ENCODE results near the gene SP100. TPM values are rescaled to one million over a fixed set of nuclear protein-coding genes. Genes with fewer than 3 reads are reported as not detected.

SP100 gene
- total RNA-seq, 4 donors from 2014 or later, result 70.1 to 102 (median 92.5) TPM

DNA sequence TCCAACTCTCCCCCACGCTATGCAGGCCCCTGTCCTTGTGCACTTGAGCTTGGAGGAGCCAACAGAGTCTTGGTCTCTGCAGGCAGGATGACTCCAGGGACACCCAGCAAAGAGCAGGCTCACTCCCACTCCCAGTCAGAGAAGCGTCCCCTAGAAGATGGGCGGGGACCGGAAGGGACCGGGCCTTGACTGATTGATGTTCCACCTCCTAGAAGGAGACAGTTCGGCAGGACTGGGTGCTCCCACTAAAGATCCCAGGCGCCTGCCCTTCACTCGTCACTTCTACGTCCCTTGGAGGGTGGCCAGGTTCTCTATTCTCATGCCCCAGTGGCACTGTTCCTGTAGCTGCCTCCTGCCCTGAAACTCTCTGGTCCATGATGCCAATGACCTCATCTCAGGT, 3.2 kb upstream of the SP100 start:
- peak overlapping the region in 1 of 2 donors; percentile 64 for H3K4me3 ChIP-seq
- TF ChIP-seq POLR2AphosphoS5 (IDR thresholded peaks at IDR 0.05) (no peak), POLR2A (IDR thresholded peaks at IDR 0.05) (no peak), EP300 (IDR thresholded peaks at IDR 0.05) (no peak)
- TF ChIP-seq, protein P1, sequence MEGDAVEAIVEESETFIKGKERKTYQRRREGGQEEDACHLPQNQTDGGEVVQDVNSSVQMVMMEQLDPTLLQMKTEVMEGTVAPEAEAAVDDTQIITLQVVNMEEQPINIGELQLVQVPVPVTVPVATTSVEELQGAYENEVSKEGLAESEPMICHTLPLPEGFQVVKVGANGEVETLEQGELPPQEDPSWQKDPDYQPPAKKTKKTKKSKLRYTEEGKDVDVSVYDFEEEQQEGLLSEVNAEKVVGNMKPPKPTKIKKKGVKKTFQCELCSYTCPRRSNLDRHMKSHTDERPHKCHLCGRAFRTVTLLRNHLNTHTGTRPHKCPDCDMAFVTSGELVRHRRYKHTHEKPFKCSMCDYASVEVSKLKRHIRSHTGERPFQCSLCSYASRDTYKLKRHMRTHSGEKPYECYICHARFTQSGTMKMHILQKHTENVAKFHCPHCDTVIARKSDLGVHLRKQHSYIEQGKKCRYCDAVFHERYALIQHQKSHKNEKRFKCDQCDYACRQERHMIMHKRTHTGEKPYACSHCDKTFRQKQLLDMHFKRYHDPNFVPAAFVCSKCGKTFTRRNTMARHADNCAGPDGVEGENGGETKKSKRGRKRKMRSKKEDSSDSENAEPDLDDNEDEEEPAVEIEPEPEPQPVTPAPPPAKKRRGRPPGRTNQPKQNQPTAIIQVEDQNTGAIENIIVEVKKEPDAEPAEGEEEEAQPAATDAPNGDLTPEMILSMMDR (IDR thresholded peaks at IDR 0.05), result no peak
- H3K4me1 ChIP-seq, result peaks cover 4 to 59% (median 29%) of the 10 kb centered on the region in 3 donors
- no peaks in the 10 kb centered on the region for H3K27me3 ChIP-seq
- no peaks in the 10 kb centered on the region for H3K36me3 ChIP-seq
- no peak overlapping the region for H3K27ac ChIP-seq
- ATAC-seq, result no peak
- WGBS, 2 donors (ENCODE audit: low coverage in 1 of 2), result 92% methylated on average over 7 of the region's 9 CpGs; no CpG with 5 or more reads in 1 of the 2 donors
- no peaks in the 10 kb centered on the region for H3K9me3 ChIP-seq

DNA sequence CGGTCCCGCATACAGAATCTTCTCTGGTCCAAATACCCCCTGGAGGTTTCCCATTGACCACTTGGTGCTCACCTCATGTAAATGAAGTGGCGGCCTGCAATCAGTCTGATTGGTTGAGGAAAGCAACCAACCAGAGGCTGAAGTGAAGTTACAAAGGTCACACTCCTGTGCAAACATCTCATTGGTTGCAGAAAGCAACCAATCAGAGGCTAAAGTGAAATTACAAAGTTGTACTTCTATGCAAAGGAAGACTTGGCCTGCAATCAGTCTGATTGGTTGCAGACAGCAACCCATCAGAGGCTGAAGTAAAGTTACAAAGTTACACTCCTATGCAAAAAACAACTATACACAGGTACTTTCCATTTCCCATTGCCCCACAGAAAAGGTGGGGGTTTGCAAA, 2.5 kb upstream of the SP100 start:
- Histone ChIP-seq H3K27me3 (no peaks in the 10 kb centered on the region), H3K4me1 (peaks cover 4 to 61% (median 25%) of the 10 kb centered on the region in 3 donors), H3K36me3 (no peaks in the 10 kb centered on the region), H3K4me3 (no peak overlapping the region), H3K27ac (no peak overlapping the region), H3K9me3 (no peaks in the 10 kb centered on the region)
- WGBS, 2 donors (ENCODE audit: low coverage in 1 of 2), result 67 to 100% methylated on average over 1 to 3 of the region's 3 CpGs
- ATAC-seq, result no peak
- TF ChIP-seq, protein P1 (IDR thresholded peaks at IDR 0.05), result no peak
- TF ChIP-seq EP300 (IDR thresholded peaks at IDR 0.05), result no peak
- TF ChIP-seq POLR2A (IDR thresholded peaks at IDR 0.05), result no peak
- no peak for TF ChIP-seq POLR2AphosphoS5 (IDR thresholded peaks at IDR 0.05)

DNA sequence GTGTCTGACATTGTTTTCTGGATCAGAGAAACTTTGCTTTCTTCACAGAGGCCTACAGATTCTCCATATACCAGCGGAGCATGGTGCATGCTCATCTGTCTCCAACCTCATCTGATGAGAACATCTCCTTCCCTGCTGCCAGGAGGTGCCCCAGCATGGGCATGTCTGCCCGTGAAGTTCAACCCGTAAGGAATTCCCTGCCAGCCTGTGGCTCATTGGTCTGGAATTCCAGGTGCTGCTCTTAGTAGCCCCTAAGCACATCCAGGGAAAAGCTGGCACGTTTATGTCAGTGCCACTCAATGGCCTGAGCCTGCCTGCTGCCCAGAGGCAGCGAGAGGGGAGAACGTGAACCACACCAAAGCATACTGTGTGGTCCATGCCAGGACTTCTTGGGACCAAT, 1.7 kb upstream of the SP100 start:
- Histone ChIP-seq H3K27ac (peak overlapping the region in 1 of 4 donors; percentile 35), H3K4me1 (peaks cover 4 to 61% (median 18%) of the 10 kb centered on the region in 3 donors), H3K9me3 (no peaks in the 10 kb centered on the region), H3K27me3 (no peaks in the 10 kb centered on the region), H3K36me3 (no peaks in the 10 kb centered on the region), H3K4me3 (no peak overlapping the region)
- no peak for ATAC-seq
- TF ChIP-seq EP300 (IDR thresholded peaks at IDR 0.05), result no peak
- no peak for TF ChIP-seq POLR2AphosphoS5 (IDR thresholded peaks at IDR 0.05)
- TF ChIP-seq POLR2A (IDR thresholded peaks at IDR 0.05), result no peak
- TF ChIP-seq, protein P1 (IDR thresholded peaks at IDR 0.05), result no peak
- WGBS, 2 donors (ENCODE audit: low coverage in 1 of 2), result 89 to 100% methylated on average over 2 to 3 of the region's 6 CpGs

DNA sequence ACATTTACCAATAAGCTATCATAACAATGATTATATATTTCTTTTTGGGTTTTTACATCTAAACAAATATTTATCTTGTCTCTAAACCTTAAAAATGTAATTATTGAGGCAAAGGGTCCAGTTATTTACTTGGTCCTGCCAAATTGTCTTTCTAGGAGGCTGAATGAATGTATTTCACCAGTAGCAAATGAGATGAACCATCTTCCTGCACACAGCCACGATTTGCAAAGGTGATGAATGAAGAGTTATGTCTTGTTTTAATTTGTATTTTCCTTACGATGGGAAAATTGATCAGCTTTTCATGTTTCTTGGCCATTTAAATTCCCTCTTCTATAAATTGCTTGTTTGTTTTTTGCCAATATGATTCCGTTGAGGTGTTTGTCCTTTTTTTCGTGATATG, 1.4 kb downstream of the SP100 start:
- Histone ChIP-seq H3K27ac (peak overlapping the region in 1 of 4 donors; percentile 20), H3K27me3 (no peaks in the 10 kb centered on the region), H3K4me3 (peak overlapping the region; percentile 63 to 64), H3K36me3 (no peaks in the 10 kb centered on the region), H3K9me3 (no peaks in the 10 kb centered on the region), H3K4me1 (peaks cover 6 to 68% (median 8%) of the 10 kb centered on the region in 3 donors)
- ATAC-seq, result no peak
- WGBS, 2 donors (ENCODE audit: low coverage in 1 of 2), result 53 to 72% methylated on average over 3 to 4 of the region's 4 CpGs
- TF ChIP-seq, protein P1 (IDR thresholded peaks at IDR 0.05), result no peak
- no peak for TF ChIP-seq POLR2AphosphoS5 (IDR thresholded peaks at IDR 0.05)

GRCh38 chr2:230418341-230419016, 2.5 kb downstream of the SP100 start:
- Histone ChIP-seq H3K4me1 (peaks cover 6 to 70% (median 7%) of the 10 kb centered on the region in 3 donors), H3K9me3 (no peaks in the 10 kb centered on the region), H3K4me3 (peak overlapping the region; percentile 63 to 64), H3K36me3 (no peaks in the 10 kb centered on the region), H3K27ac (peak overlapping the region in 2 of 4 donors; percentile 22 to 29), H3K27me3 (no peaks in the 10 kb centered on the region)
- WGBS, 2 donors (ENCODE audit: low coverage in 1 of 2), result 62 to 67% methylated on average over 5 to 9 of the region's 9 CpGs
- ATAC-seq, result no peak
- TF ChIP-seq POLR2AphosphoS5 (IDR thresholded peaks at IDR 0.05), result no peak
- TF ChIP-seq EP300 (IDR thresholded peaks at IDR 0.05), result no peak
- TF ChIP-seq POLR2A (IDR thresholded peaks at IDR 0.05), result no peak
- TF ChIP-seq, protein P1 (IDR thresholded peaks at IDR 0.05), result no peak

Measured in gastroesophageal sphincter (tissue), 4 donors.